Body of pancreas (tissue), 4 donors: ENCODE data around the gene SLC1A2. TPM values are rescaled to one million over a fixed set of nuclear protein-coding genes. Genes with fewer than 3 reads are reported as not detected.

Experiments used
- ATAC-seq: fragments of 150-250 bp; one replicate; pipeline ENCODE4 v1.9.1; 2016
- DNase-seq, 4 donors: peaks; one replicate each; pipeline ENCODE4 v3.0.0-alpha.2; 2019
- H3K27ac ChIP-seq, 4 donors: fragments of 200-600 bp; sonication (generic); 1 replicate in 3 of 4; 2 replicates in 1 of 4; pipeline versions ENCODE4 v1.5.1 to v1.6.1; 2016 to 2019; ENCODE audit warnings: mild to moderate bottlenecking in 1 of 4, mixed read lengths in 1 of 4, moderate library complexity in 1 of 4
- H3K27me3 ChIP-seq, 2 donors: fragments of 200-600 bp; sonication (generic); one replicate each; pipeline ENCODE4 v1.6.0; 2016; ENCODE audit warnings: mild to moderate bottlenecking in 1 of 2
- H3K36me3 ChIP-seq, 2 donors: fragments of 200-600 bp; sonication (generic); replicated peaks in 1 of 2; 2 replicates each; pipeline ENCODE4 v1.5.1; 2016; ENCODE audit warnings: low read depth in 2 of 2; ENCODE audit not compliant: insufficient read depth in 1 of 2
- H3K4me1 ChIP-seq: fragments of 200-600 bp; sonication (generic); one replicate; pipeline ENCODE4 v1.6.0; 2016
- H3K4me3 ChIP-seq, 2 donors: fragments of 200-600 bp; sonication (generic); 1 replicate in 1 of 2; 2 replicates in 1 of 2; pipeline ENCODE4 v1.5.1; 2016 to 2019
- H3K9me3 ChIP-seq, 3 donors: fragments of 200-600 bp; sonication (generic); 1 replicate in 2 of 3; 2 replicates in 1 of 3; pipeline ENCODE4 v1.5.1; 2016
- CTCF ChIP-seq, 7 experiments: fragments of 450-650 bp in 4 of 7; fragments of 200-600 bp in 3 of 7; sonication (generic) in 3 of 7; IDR thresholded peaks; one replicate each; pipeline ENCODE4 v1.5.1; 2016 to 2019; ENCODE audit warnings: antibody characterized with exemption in 7 of 7
- POLR2A ChIP-seq, 3 donors: fragments of 450-650 bp; IDR thresholded peaks; one replicate each; pipeline ENCODE4 v1.6.1; 2016; ENCODE audit warnings: antibody characterized with exemption in 3 of 3, mild to moderate bottlenecking in 2 of 3
- WGBS, 2 donors: methylation state at CpG; one replicate each; pipeline ENCODE4 v1.1.5; 2017; 5-methylcytosine and 5-hydroxymethylcytosine counted together
- intact Hi-C: fragments of 100-400 bp; cut with DNase I; formaldehyde crosslinking; loops from one replicate; pipeline ENCODE4 v1.15.1; 2023
- total RNA-seq, 2 donors: library from RNA; depleted of rRNA; stranded (reverse); fragments of >200 nt; gene quantifications; one replicate each; pipeline ENCODE4 v1.1.0, GENCODE V29; 2016

SLC1A2 gene
- total RNA-seq, 2 donors from 2014 or later: 23.1 to 73.7 TPM

DNA sequence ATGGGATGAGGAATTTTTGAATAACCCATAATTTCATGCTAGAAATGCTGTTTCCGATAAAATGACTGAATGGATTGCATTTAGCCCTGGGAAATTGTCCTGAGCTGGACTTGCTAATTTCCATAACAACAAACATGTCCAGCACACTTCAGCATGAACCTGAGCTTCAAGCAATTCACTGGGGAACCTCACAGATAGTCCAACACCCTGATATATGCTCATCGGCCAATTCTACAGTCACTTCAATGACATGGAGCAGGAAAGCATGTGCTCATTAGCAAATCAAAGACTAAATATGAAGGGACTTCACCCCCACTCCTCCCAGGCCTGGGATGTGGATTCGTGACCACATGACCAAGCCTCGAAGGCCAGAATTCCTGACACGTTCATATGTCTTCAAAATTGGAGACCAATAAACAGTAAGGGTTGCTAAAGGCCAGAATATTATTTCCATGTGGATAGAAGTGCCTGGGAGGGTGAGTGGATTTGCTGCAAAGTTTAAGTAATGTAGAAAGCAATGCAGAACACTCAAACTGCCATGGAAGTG lies 131.9 kb downstream of the SLC1A2 start:
- TF ChIP-seq POLR2A (IDR thresholded peaks at IDR 0.05): no peak
- TF ChIP-seq CTCF (IDR thresholded peaks at IDR 0.05): no peak
- peaks cover 0 to 2% of the 10 kb centered on the region in 2 donors for H3K36me3 ChIP-seq
- H3K4me1 ChIP-seq: peaks cover 4% of the 10 kb centered on the region
- no peak for ATAC-seq
- no peak for DNase-seq
- H3K27me3 ChIP-seq: no peaks in the 10 kb centered on the region
- H3K27ac ChIP-seq: no peak overlapping the region
- 95 to 97% methylated on average over 5 of the region's 5 CpGs for WGBS, 2 donors
- no peaks in the 10 kb centered on the region for H3K9me3 ChIP-seq
- H3K4me3 ChIP-seq: no peak overlapping the region
- intact Hi-C loops: no loop called here

- intact Hi-C loops: no loop called here
- no peak for DNase-seq
- Histone ChIP-seq H3K4me1 (peaks cover 4% of the 10 kb centered on the region), H3K4me3 (no peak overlapping the region), H3K27me3 (no peaks in the 10 kb centered on the region), H3K27ac (no peak overlapping the region), H3K9me3 (no peaks in the 10 kb centered on the region), H3K36me3 (peaks cover 0 to 2% of the 10 kb centered on the region in 2 donors)
- TF ChIP-seq POLR2A (IDR thresholded peaks at IDR 0.05) (no peak), CTCF (IDR thresholded peaks at IDR 0.05) (no peak)
- ATAC-seq: no peak
These were observed 133.2 kb downstream of the SLC1A2 start for GRCh38 chr11:35286126-35286525.

GRCh38 chr11:35285471-35285870 lies 133.9 kb downstream of the SLC1A2 start:
- Histone ChIP-seq H3K36me3 (peaks cover 0 to 2% of the 10 kb centered on the region in 2 donors), H3K4me3 (no peak overlapping the region), H3K27ac (no peak overlapping the region), H3K27me3 (no peaks in the 10 kb centered on the region), H3K4me1 (peaks cover 4% of the 10 kb centered on the region), H3K9me3 (no peaks in the 10 kb centered on the region)
- no peak for ATAC-seq
- TF ChIP-seq POLR2A (IDR thresholded peaks at IDR 0.05) (no peak), CTCF (IDR thresholded peaks at IDR 0.05) (no peak)
- 95 to 100% methylated on average over 1 of the region's 1 CpG for WGBS, 2 donors
- DNase-seq: no peak
- intact Hi-C loops: no loop called here

- intact Hi-C loops: no loop called here
- H3K27ac ChIP-seq: no peak overlapping the region
- WGBS, 2 donors: 59 to 76% methylated on average over 2 of the region's 2 CpGs
These were observed 137.0 kb downstream of the SLC1A2 start for GRCh38 chr11:35282221-35282882.

More at GRCh38 chr11:35282221-35282882, 137.0 kb downstream of the SLC1A2 start:
- no peaks in the 10 kb centered on the region for H3K27me3 ChIP-seq
- TF ChIP-seq POLR2A (IDR thresholded peaks at IDR 0.05): no peak
- TF ChIP-seq CTCF (IDR thresholded peaks at IDR 0.05): no peak
- no peaks in the 10 kb centered on the region for H3K9me3 ChIP-seq
- ATAC-seq (peak; percentile 38), DNase-seq (no peak)
- peaks cover 16% of the 10 kb centered on the region for H3K4me1 ChIP-seq
- no peak overlapping the region for H3K4me3 ChIP-seq
- H3K36me3 ChIP-seq: peaks cover 0 to 2% of the 10 kb centered on the region in 2 donors
